Mucosa of rectum (tissue), 2 donors: ENCODE data around the gene ZNF337.
"Not testable (repeated sequence)": the region's sequence is repeated elsewhere in the genome, so short reads cannot be mapped to it uniquely, and the experiment has no call there.

Experiments used
- H3K27ac ChIP-seq, 2 donors: one replicate each; pipeline ENCODE4 v1.7.0; 2013; ENCODE audit warnings: inconsistent platforms in 2 of 2, low read depth in 2 of 2, low read length in 2 of 2
- H3K27me3 ChIP-seq, 2 donors: one replicate each; pipeline ENCODE4 v1.7.0; 2013; ENCODE audit warnings: low read length in 2 of 2; ENCODE audit not compliant: control insufficient read depth in 2 of 2, insufficient read depth in 2 of 2
- H3K36me3 ChIP-seq, 2 donors: one replicate each; pipeline ENCODE4 v1.7.0; 2013; ENCODE audit warnings: low read length in 2 of 2; ENCODE audit not compliant: control insufficient read depth in 2 of 2, insufficient read depth in 2 of 2
- H3K4me1 ChIP-seq, 2 donors: one replicate each; pipeline ENCODE4 v1.7.0; 2013; ENCODE audit warnings: low read length in 2 of 2, mild to moderate bottlenecking in 1 of 2; ENCODE audit not compliant: control insufficient read depth in 2 of 2, insufficient read depth in 2 of 2
- H3K4me3 ChIP-seq, 2 donors: one replicate each; pipeline ENCODE4 v1.7.0; 2013; ENCODE audit warnings: low read length in 2 of 2
- H3K9ac ChIP-seq, 2 donors: one replicate each; pipeline ENCODE4 v1.7.0; 2013; ENCODE audit warnings: low read length in 2 of 2, low read depth in 1 of 2, mild to moderate bottlenecking in 1 of 2
- H3K9me3 ChIP-seq, 2 donors: one replicate each; pipeline ENCODE4 v1.7.0; 2013; ENCODE audit warnings: low read length in 2 of 2; ENCODE audit not compliant: control insufficient read depth in 2 of 2
- donor health status: healthy.
- donor health status: Normal muscosa, but diverticular disease.

Gene ZNF337

DNA sequence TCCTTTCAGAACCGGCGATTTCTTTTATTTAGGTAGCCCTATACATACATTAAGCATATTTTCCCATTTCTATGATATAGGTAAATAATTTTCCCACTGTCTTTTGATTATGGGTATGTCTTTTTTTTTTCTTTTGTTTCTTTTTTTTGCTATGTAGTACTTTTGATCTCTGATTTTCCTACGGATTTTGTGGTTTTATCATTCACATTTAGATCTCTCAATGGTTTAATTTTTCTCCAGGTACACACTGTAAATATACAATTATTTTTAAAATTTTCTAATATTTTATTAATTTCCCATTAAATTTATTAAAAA is 436 bp upstream of the ZNF337 start:
- Histone ChIP-seq H3K4me1 (peaks cover 2 to 6% of the 10 kb centered on the region in 2 donors), H3K9me3 (no peaks in the 10 kb centered on the region), H3K27ac (peak overlapping the region in 1 of 2 donors; percentile 81), H3K4me3 (peak overlapping the region; percentile 92 to 97), H3K36me3 (no peaks in the 10 kb centered on the region), H3K27me3 (no peaks in the 10 kb centered on the region), H3K9ac (peak overlapping the region; percentile 52 to 92)

DNA sequence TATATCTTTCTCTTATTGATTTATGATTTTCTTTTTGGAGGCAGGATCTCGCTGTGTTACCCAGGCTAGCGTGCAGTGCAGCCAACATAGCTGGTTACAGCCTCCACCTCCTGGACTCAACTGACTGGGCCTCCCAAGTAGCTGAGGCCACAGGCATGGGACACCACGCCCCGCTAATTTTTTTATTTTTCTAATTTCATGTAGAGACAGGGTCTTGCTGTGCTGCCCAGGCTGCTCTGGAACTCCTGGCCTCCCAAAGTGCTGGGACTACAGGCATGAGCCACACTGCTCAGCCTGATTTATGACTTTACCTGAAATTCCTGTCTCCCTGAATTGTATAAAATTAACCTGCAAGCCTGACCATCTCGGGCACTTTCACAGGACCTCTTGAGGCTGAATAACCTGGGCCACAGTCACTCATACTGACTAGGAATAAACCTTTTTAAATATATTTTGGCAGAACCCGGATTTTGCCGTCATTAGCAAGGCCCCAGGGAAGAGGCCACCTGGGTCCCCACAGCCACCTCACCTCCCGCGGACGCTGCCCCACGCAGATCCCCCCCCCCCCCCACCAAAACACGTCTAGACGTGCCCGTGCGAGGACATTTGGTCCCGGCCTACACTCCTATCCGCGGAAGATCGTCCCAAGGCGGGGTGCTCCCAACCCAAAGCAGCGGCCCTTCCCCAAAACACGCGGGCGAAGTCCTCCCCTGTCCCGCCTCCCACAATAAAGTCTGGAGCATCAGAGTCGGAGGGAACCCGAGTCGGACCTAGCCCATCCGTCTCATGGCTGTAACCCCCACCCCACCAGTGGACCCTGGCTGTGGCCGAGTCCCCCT is 902 bp downstream of the ZNF337 start:
- H3K36me3 ChIP-seq, result peaks cover 0 to 4% of the 10 kb centered on the region in 2 donors
- H3K4me3 ChIP-seq, result peak overlapping the region; percentile 92 to 97
- H3K27me3 ChIP-seq, result no peaks in the 10 kb centered on the region
- peaks cover 2 to 6% of the 10 kb centered on the region in 2 donors for H3K4me1 ChIP-seq
- H3K9me3 ChIP-seq, result no peaks in the 10 kb centered on the region
- peak overlapping the region; percentile 81 to 83 for H3K27ac ChIP-seq
- peak overlapping the region; percentile 89 to 92 for H3K9ac ChIP-seq

DNA sequence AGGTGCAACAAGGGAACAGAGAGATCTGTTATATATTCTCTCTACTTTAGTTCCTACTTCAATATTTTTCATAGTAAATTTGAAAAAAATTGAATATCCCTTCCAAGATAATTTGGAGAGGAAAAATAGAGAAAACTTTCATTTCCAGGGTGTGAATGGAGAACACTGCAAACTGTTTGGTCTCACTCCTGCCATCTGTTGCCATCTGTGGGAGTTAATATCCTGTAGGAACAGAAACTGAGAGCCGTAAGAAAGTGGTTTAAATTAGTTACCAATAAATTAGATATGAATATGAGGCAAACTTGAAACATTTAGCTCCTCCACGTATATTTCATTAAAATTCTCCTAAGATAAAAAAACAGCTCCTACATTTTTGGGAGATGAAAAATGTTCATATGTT is 4.2 kb downstream of the ZNF337 start:
- Histone ChIP-seq H3K27ac (no peak overlapping the region), H3K4me3 (no peak overlapping the region), H3K9me3 (no peaks in the 10 kb centered on the region), H3K27me3 (no peaks in the 10 kb centered on the region), H3K4me1 (peaks cover 2 to 6% of the 10 kb centered on the region in 2 donors), H3K36me3 (peaks cover 0 to 4% of the 10 kb centered on the region in 2 donors), H3K9ac (no peak overlapping the region)

DNA sequence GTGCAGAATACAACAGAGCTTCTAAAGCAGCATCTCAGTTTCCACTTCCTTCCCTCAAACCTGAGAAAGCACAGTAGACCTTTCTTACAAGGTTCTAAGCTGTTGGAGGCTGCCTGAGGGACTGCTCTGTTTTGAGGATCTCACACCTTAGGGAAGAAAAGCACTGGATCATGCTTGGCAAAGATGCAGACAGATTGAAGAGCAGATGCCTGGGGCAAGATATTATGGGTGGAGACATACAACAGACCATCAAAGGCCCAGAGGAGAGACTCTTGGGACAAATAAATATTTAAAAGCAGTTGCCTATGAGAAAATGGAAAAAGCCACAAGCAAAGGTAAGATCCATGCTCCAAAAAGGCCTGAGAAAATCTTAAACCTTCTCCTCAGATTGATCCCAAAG is 6.2 kb downstream of the ZNF337 start:
- no peaks in the 10 kb centered on the region for H3K27me3 ChIP-seq
- no peak overlapping the region for H3K4me3 ChIP-seq
- no peaks in the 10 kb centered on the region for H3K9me3 ChIP-seq
- no peak overlapping the region for H3K9ac ChIP-seq
- H3K27ac ChIP-seq, result no peak overlapping the region
- H3K4me1 ChIP-seq, result peaks cover 0 to under 1% of the 10 kb centered on the region in 2 donors
- peaks cover 0 to 12% of the 10 kb centered on the region in 2 donors for H3K36me3 ChIP-seq

DNA sequence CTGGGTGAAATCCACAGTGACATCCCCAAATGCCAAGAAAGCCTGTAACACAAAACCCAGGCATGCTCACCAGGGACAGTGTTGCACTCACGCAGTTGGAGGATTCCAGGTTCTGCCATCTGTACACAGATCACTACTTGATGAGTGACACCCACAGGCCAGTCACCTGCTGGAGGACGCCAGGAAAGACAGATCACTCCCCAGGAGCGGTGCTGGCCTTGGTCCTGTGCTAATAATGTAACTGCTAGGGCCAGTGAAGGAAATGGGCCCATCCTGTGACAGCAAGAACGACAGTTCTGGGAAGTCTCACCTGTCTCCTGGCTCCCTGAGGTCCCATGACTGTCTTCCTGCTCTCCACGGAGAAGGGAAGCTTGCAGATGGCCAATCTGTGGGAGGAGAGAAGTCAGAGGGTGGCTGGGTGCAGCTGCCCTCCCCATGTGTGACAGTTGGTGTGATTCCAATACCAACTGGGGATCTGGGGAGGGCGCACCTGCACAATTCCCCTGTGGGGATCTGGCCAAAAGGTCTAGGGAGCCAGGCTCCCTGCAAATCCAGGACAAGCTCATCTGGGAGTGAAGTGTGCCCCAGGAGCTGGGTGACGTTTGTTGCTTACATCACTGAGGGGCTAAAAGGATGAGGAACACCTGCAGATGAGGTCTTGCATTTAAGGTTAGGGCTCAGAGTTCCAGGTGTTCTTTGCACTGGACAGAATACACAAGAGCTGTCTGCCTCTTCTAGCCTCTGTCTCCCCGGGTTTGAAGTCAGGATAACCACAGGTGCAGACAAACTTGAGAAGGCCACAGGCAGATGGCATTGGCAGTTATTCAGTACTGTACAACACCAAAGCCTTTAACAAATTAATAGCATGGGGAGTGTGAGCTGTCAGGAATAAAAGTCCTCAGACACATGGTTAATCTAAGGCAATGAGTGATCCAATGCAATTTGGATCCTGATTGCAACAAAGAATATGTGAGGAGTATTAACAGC is 10.3 kb downstream of the ZNF337 start:
- no peaks in the 10 kb centered on the region for H3K4me1 ChIP-seq
- H3K36me3 ChIP-seq, result peaks cover 0 to 18% of the 10 kb centered on the region in 2 donors
- no peaks in the 10 kb centered on the region for H3K27me3 ChIP-seq
- H3K27ac ChIP-seq, result no peak overlapping the region
- H3K4me3 ChIP-seq, result no peak overlapping the region
- no peak overlapping the region for H3K9ac ChIP-seq
- no peaks in the 10 kb centered on the region for H3K9me3 ChIP-seq

DNA sequence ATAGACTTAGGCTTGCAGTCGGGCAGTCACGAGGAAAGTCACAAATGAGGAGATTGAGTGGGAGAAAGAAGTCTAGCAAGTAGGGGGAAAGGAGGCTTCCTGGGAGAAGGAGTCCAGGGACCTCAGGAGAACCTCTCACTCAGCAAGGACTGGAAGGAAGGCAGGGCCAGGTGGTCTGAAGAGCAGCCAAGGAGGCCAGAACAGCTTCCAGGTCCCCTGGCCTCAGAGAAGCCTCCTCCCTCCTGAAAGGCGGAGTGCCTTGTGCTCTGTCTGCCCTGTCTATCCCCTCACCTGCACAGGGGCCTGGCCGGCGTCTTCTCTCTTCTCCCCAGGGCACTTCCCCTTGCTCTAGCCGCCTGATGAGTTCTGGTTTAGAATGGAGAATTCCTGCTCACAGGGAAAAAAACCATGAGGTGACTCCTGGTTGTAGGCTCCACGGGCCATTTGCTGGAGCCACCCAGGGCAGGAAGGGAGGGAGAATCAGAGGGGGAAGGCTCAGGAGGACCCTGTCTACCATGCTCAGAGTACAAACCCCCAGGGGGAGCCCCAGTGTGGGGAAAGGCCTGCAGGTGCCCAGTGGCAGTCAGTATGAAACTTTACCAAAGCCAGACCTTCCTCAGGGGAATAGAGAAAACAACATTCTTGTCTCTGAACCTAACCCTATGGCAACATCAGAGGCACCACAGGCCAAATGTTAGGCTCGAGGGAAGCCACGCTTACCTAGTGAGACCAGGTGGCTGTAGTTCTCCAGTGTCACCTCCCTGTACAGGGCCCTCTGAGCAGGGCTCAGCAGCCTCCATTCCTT is 11.2 kb downstream of the ZNF337 start:
- Histone ChIP-seq H3K9me3 (no peaks in the 10 kb centered on the region), H3K4me1 (no peaks in the 10 kb centered on the region), H3K9ac (no peak overlapping the region), H3K36me3 (peaks cover 0 to 26% of the 10 kb centered on the region in 2 donors), H3K4me3 (no peak overlapping the region), H3K27ac (no peak overlapping the region), H3K27me3 (no peaks in the 10 kb centered on the region)

DNA sequence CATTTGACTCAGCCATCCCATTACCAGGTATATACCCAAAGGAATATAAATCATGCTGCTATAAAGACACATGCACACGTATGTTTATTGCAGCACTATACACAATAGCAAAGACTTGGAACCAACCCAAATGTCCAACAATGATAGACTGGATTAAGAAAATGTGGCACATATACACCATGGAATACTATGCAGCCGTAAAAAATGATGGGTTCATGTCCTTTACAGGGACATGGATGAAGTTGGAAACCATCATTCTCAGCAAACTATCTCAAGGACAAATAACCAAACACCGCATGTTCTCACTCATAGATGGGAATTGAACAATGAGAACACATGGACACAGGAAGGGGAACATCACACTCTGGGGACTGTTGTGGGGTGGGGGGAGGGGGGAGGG is 12.8 kb downstream of the ZNF337 start:
- H3K27me3 ChIP-seq, H3K9me3 ChIP-seq, H3K27ac ChIP-seq, H3K4me3 ChIP-seq, H3K9ac ChIP-seq, H3K4me1 ChIP-seq: not testable (repeated sequence)
- H3K36me3 ChIP-seq, result peaks cover 0 to 27% of the 10 kb centered on the region in 2 donors

DNA sequence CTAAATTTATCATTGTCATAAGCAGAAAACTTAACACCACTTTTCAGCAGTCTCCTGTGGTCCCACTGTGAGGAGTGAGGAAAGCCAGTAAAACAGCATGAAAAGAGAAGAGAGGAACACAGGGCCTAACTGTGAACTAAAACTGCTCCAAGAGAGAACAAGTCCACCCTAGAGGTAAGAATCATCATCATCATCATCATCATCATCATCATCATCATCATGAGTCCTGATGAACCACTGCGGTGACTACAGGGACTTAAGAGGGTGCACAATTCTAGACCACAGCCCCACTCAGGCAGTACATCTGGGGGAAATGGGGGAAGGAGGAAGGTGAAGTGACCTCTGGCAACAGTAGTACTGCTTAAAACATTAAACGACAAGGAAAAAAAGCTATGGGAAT is 13.6 kb downstream of the ZNF337 start:
- Histone ChIP-seq H3K4me1 (no peaks in the 10 kb centered on the region), H3K4me3 (no peak overlapping the region), H3K27ac (no peak overlapping the region), H3K27me3 (no peaks in the 10 kb centered on the region), H3K9me3 (no peaks in the 10 kb centered on the region), H3K36me3 (peaks cover 0 to 27% of the 10 kb centered on the region in 2 donors), H3K9ac (no peak overlapping the region)

DNA sequence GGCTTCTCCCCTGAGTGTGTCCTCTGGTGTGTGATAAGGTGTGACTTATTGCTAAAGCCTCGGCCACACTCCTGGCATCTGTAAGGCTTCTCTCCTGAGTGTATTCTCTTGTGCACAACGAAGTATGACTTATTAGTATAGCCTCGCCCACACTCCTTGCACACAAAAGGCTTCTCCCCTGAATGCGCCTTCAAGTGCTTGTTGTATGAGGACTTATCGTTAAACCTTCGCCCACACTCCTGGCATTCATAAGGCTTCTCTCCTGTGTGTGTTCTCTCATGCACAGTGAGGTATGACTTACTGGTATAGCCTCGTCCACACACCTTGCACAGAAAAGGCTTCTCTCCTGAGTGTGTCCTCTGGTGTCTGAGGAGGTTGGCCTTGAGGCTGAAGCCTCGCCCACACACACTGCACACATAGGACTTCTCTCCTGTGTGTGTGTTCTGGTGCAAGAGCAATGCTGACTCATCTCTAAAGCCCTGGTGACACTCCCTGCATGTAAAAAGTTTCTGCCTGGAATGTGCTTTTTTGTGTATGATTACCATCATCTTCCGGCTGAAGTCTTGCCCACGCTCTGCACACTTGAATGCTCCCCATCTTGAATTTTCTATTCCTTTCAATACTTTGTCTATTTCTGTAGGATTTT is 20.4 kb downstream of the ZNF337 start:
- no peaks in the 10 kb centered on the region for H3K9me3 ChIP-seq
- H3K27ac ChIP-seq, result no peak overlapping the region
- H3K4me1 ChIP-seq, result no peaks in the 10 kb centered on the region
- no peaks in the 10 kb centered on the region for H3K27me3 ChIP-seq
- no peak overlapping the region for H3K9ac ChIP-seq
- no peak overlapping the region for H3K4me3 ChIP-seq
- H3K36me3 ChIP-seq, result peaks cover 35 to 43% of the 10 kb centered on the region in 2 donors
